ENCODE data around the gene NKRF. TPM values are rescaled to one million over a fixed set of nuclear protein-coding genes. Genes with fewer than 3 reads are reported as not detected.
"Not testable (repeated sequence)": the region's sequence is repeated elsewhere in the genome, so short reads cannot be mapped to it uniquely, and the experiment has no call there.

Gene NKRF
- total and polyA plus RNA-seq, 2 of the 8 experiments (the other 6 are each of a cell fraction or from before 2014, with no cell fraction given): 3.8 to 11.4 TPM

DNA sequence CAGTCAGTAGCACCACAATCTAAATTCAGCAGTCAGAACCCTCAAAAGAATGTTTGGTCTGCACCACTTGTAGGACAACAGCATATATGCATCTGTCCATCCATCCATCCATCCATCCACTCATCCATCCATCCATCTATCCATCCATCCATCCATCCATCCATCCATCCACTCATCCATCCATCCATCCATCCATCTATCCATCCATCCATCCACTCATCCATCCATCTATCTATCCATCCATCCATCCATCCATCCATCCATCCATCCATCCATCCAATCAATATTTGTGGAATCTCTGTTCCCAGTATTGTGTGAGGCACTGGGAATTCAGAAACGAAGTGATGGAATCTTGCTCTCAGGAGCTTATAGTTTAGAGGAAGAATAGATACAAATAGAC, 31.2 kb upstream of the NKRF start:
- H3K23me2 ChIP-seq (ENCODE audit: low read depth, low read length); POLR2A ChIA-PET (ENCODE audit: partially characterized antibody): not testable (repeated sequence)

More for the DNA sequence above, 31.2 kb upstream of the NKRF start:
- not testable (repeated sequence) for H3K36me3 ChIP-seq (ENCODE audit: control insufficient read depth in 2 of 4, insufficient read depth in 4 of 4, low read length in 3 of 4); H2BK12ac ChIP-seq (ENCODE audit: low read depth, low read length); H3K4ac ChIP-seq (replicated peaks; ENCODE audit: insufficient read length, low read depth, low read length); H2BK120ac ChIP-seq (replicated peaks; ENCODE audit: low read depth, low read length); H2BK20ac ChIP-seq (ENCODE audit: low read length); H2BK15ac ChIP-seq (ENCODE audit: low read length); H3K27me3 ChIP-seq (replicated peaks in 1 of 4; ENCODE audit: control insufficient read depth in 3 of 4, extremely low read depth in 1 of 4, insufficient read depth in 3 of 4, low read length in 3 of 4); H3K56ac ChIP-seq (replicated peaks; ENCODE audit: insufficient read length, low read depth, low read length); H4K91ac ChIP-seq (replicated peaks; ENCODE audit: insufficient read length, low read length); DNase-seq (ENCODE audit: low read depth in 1 of 2, low spot score in 2 of 2); H2AK5ac ChIP-seq (ENCODE audit: low read depth, low read length); H3K14ac ChIP-seq (ENCODE audit: insufficient read length); H3K79me1 ChIP-seq (ENCODE audit: low read depth, low read length); H2AFZ ChIP-seq (ENCODE audit: low read length); FAIRE-seq; H4K5ac ChIP-seq (ENCODE audit: insufficient read length, low read depth, low read length); H4K20me1 ChIP-seq (replicated peaks in 1 of 2; ENCODE audit: control insufficient read depth in 1 of 2, insufficient read depth in 2 of 2, low read length in 2 of 2); H3K9me3 ChIP-seq (ENCODE audit: insufficient read depth in 2 of 2, low read depth in 1 of 2, low read length in 1 of 2); H3K18ac ChIP-seq (ENCODE audit: extremely low read depth, low read length); H3K4me2 ChIP-seq (ENCODE audit: insufficient read depth in 1 of 2, low read depth in 2 of 2, low read length in 2 of 2); H4K8ac ChIP-seq (ENCODE audit: extremely low read depth, insufficient read depth, low read length); H3K27ac ChIP-seq (ENCODE audit: low read depth, low read length); H2BK5ac ChIP-seq (ENCODE audit: low read depth, low read length); H3K79me2 ChIP-seq (ENCODE audit: control insufficient read depth in 1 of 2, insufficient read depth in 2 of 2, low read length in 2 of 2); H3K23ac ChIP-seq (ENCODE audit: insufficient read length); H3K4me3 ChIP-seq (ENCODE audit: extremely low read depth in 1 of 4, insufficient read depth in 2 of 4, low read depth in 3 of 4, low read length in 4 of 4); H3K4me1 ChIP-seq (replicated peaks in 1 of 4; ENCODE audit: control insufficient read depth in 3 of 4, insufficient read depth in 4 of 4, low read length in 3 of 4); H3K9ac ChIP-seq (replicated peaks in 1 of 4; ENCODE audit: extremely low read depth in 1 of 4, low read depth in 3 of 4, low read length in 3 of 4)
- CTCF ChIA-PET (ENCODE audit: partially characterized antibody): interaction anchor here (0.5 to 1.2 kb wide), 2 partner anchors 37 to 116 kb away, joined by 3 read pairs; no protein-coding TSS in a partner anchor
- 100% methylated on average over 1 of the region's 1 CpG; no CpG with 5 or more reads in 1 of the 2 experiments for WGBS, 2 experiments (ENCODE audit: extremely low coverage in 1 of 2, insufficient coverage in 1 of 2, insufficient read length in 1 of 2, insufficient replicate concordance in 2 of 2, low coverage in 1 of 2, low lambda C conversion rate in 2 of 2, missing lambda C conversion rate in 1 of 2)

All from H1 (cell line).